ENCODE measurements around the gene TUBGCP2.

GRCh38 chr10:133357285-133358161 is 48.9 kb upstream of the TUBGCP2 start, which contains the start of gene FUOM:
- TF ChIP-seq, protein P1, sequence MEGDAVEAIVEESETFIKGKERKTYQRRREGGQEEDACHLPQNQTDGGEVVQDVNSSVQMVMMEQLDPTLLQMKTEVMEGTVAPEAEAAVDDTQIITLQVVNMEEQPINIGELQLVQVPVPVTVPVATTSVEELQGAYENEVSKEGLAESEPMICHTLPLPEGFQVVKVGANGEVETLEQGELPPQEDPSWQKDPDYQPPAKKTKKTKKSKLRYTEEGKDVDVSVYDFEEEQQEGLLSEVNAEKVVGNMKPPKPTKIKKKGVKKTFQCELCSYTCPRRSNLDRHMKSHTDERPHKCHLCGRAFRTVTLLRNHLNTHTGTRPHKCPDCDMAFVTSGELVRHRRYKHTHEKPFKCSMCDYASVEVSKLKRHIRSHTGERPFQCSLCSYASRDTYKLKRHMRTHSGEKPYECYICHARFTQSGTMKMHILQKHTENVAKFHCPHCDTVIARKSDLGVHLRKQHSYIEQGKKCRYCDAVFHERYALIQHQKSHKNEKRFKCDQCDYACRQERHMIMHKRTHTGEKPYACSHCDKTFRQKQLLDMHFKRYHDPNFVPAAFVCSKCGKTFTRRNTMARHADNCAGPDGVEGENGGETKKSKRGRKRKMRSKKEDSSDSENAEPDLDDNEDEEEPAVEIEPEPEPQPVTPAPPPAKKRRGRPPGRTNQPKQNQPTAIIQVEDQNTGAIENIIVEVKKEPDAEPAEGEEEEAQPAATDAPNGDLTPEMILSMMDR (IDR thresholded peaks at IDR 0.05), result no peak
- peak in 1 of 2 donors; percentile 37 for TF ChIP-seq POLR2A (IDR thresholded peaks at IDR 0.05)

All from heart left ventricle (tissue), 13 donors.